Measurements from ENCODE around the gene MB. TPM values are rescaled to one million over a fixed set of nuclear protein-coding genes. Genes with fewer than 3 reads are reported as not detected.
A peak's percentile ranks its signal among the peaks of the same experiment; 100 is the strongest.

MB gene
- total and polyA plus RNA-seq, 9 of the 15 experiments (the other 6 are each of a cell fraction or from before 2014, with no cell fraction given): not detected

DNA sequence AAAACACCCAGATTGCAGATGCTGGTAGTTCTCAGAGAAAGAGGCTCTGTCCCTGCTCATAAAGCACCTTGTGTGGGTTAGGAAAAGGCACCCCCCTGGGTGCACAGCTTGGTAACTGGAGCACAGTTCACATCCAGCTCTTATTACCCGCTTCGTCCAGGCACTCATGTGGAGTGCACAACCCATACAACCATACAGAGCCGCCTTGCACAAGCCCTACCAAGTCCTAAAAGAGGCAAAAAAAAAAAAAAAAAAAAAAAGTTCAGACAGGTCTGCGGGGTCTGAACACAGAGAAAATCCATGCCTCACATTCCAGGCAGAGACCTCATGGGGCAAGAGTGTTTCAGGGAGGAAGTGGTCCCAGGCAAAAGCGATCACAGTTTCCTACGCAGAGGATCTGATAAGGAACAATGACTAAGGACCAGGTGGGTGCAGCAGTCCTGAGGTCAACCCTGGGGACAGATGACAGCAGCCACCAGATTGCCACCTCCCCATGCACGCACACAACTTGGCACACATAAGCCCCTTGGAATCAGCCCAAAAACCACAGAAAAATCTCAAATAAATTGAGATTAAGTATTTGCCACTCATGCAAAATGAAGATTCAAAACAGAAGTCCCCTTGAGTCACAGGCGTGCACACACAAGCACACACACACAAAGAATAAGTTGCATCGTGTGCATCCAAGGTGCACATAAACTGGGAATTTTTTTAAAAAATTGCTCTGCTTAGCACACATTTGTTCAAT lies 12.3 kb downstream of the MB start:
- no peak for ATAC-seq
- ChIA-PET POLR2A (no interaction called here), CTCF (ENCODE audit: low intra/inter-chr PET ratio) (interaction anchor here (0.6 kb wide), 1 partner anchor 745 kb away, joined by 4 read pairs; no protein-coding TSS in a partner anchor)
- intact Hi-C loops (cut with micrococcal nuclease): no loop called here
- Histone ChIP-seq H3K27ac (ENCODE audit: extremely low read depth, low read depth, low read length) (no peak overlapping the region), H3K9me3 (replicated peaks; ENCODE audit: control insufficient read depth, insufficient read depth, low read depth, low read length) (0 out of 2 replicates have a peak, but pooled peaks cover 1% of the 10 kb centered on the region), H3K4me3 (no peak overlapping the region), H3K4me2 (ENCODE audit: insufficient read depth, low read length) (no peak overlapping the region), H3K4me1 (replicated peaks in 1 of 2; ENCODE audit: control insufficient read depth in 2 of 2, insufficient read depth in 2 of 2, low read length in 2 of 2) (peaks cover 0 to 4% of the 10 kb centered on the region in 2 experiments; a peak in 2 of 5 replicates), H4K20me1 (replicated peaks; ENCODE audit: control insufficient read depth, insufficient read depth, low read length) (no peaks in the 10 kb centered on the region), H3K79me2 (ENCODE audit: control insufficient read depth, insufficient read depth, low read length) (no peaks in the 10 kb centered on the region), H3K27me3 (ENCODE audit: control insufficient read depth in 2 of 2, insufficient read depth in 2 of 2, low read length in 2 of 2) (peaks cover 3 to 35% of the 10 kb centered on the region in 2 experiments; a peak in 3 of 5 replicates), H2AFZ (ENCODE audit: low read depth, low read length) (no peak overlapping the region), H3K9me1 (ENCODE audit: control insufficient read depth, insufficient read depth, low read length) (no peaks in the 10 kb centered on the region), H3K9ac (ENCODE audit: insufficient read depth in 1 of 2, low read depth in 2 of 2, low read length in 2 of 2) (no peak overlapping the region), H3K36me3 (ENCODE audit: control insufficient read depth, insufficient read depth, low read length) (no peaks in the 10 kb centered on the region)
- FAIRE-seq: no peak
- BruUV-seq (replicated peaks): no TSS peak
- in situ Hi-C loops (cut with MboI): no loop called here
- WGBS (ENCODE audit: insufficient coverage, low coverage, missing lambda C conversion rate): 8% methylated on average over 8 of the region's 9 CpGs
- peak; percentile 11 to 19 (median 15) for DNase-seq (ENCODE audit: extremely low read depth in 1 of 4, low spot score in 3 of 4)
- TF ChIP-seq ESRRA (IDR thresholded peaks at IDR 0.05; ENCODE audit: borderline replicate concordance, low read depth) (peak; percentile 37; the same call in 1 of the 2 replicates), NEUROD1 (IDR thresholded peaks at IDR 0.05; ENCODE audit: borderline replicate concordance, low read depth, low read length, partially characterized antibody) (peak; percentile 33), EP300 (IDR thresholded peaks at IDR 0.05; ENCODE audit: low read length) (0 out of 2 replicates have a peak, but pooled peaks have one; percentile 27), MYC (IDR thresholded peaks at IDR 0.05; ENCODE audit: low read depth, low read length) (0 out of 2 replicates have a peak, but pooled peaks have one; percentile 26), MYC (CRISPR knock-in tag; IDR thresholded peaks at IDR 0.05; ENCODE audit: borderline replicate concordance, low read depth) (no peak), JUN (IDR thresholded peaks at IDR 0.05; ENCODE audit: borderline replicate concordance, low read depth, low read length) (peak; percentile 38; the same call in 1 of the 2 replicates), JUN (CRISPR knock-in tag; IDR thresholded peaks at IDR 0.05; ENCODE audit: borderline replicate concordance) (no peak), ATF7 (IDR thresholded peaks at IDR 0.05) (peak; percentile 39; the same call in 1 of the 2 replicates), SPI1 (IDR thresholded peaks at IDR 0.05; ENCODE audit: borderline replicate concordance, low read depth, low read length) (peak; percentile 81; the same call in 1 of the 2 replicates), CREBBP (IDR thresholded peaks at IDR 0.05; ENCODE audit: low read depth, low read length) (no peak), NFE2 (IDR thresholded peaks at IDR 0.05; ENCODE audit: low read depth) (peak; percentile 76), DPF2 (IDR thresholded peaks at IDR 0.05) (peak; percentile 40; the same call in 1 of the 2 replicates), CREM (IDR thresholded peaks at IDR 0.05; ENCODE audit: low read depth) (peak; percentile 67), TRIM24 (IDR thresholded peaks at IDR 0.05) (peak in 1 of 2 experiments; percentile 19; a peak in 1 of 4 replicates), ZNF384 (IDR thresholded peaks at IDR 0.05; ENCODE audit: low read depth, low read length) (0 out of 2 replicates have a peak, but pooled peaks have one; percentile 7), JUND (IDR thresholded peaks at IDR 0.05; ENCODE audit: borderline replicate concordance, low read depth, low read length) (peak; percentile 76), JUND (tag; IDR thresholded peaks at IDR 0.05; ENCODE audit: borderline replicate concordance, low read depth, low read length) (no peak; the same call in 2 of the 3 replicates), SMARCA4 (IDR thresholded peaks at IDR 0.05) (peak; percentile 47; the same call in 1 of the 2 replicates), RCOR1 (IDR thresholded peaks at IDR 0.05; ENCODE audit: borderline replicate concordance in 1 of 2, low read depth in 2 of 2, low read length in 2 of 2) (peak in 1 of 2 experiments; percentile 52; a peak in 1 of 4 replicates)
- TF ChIP-seq, protein P1, sequence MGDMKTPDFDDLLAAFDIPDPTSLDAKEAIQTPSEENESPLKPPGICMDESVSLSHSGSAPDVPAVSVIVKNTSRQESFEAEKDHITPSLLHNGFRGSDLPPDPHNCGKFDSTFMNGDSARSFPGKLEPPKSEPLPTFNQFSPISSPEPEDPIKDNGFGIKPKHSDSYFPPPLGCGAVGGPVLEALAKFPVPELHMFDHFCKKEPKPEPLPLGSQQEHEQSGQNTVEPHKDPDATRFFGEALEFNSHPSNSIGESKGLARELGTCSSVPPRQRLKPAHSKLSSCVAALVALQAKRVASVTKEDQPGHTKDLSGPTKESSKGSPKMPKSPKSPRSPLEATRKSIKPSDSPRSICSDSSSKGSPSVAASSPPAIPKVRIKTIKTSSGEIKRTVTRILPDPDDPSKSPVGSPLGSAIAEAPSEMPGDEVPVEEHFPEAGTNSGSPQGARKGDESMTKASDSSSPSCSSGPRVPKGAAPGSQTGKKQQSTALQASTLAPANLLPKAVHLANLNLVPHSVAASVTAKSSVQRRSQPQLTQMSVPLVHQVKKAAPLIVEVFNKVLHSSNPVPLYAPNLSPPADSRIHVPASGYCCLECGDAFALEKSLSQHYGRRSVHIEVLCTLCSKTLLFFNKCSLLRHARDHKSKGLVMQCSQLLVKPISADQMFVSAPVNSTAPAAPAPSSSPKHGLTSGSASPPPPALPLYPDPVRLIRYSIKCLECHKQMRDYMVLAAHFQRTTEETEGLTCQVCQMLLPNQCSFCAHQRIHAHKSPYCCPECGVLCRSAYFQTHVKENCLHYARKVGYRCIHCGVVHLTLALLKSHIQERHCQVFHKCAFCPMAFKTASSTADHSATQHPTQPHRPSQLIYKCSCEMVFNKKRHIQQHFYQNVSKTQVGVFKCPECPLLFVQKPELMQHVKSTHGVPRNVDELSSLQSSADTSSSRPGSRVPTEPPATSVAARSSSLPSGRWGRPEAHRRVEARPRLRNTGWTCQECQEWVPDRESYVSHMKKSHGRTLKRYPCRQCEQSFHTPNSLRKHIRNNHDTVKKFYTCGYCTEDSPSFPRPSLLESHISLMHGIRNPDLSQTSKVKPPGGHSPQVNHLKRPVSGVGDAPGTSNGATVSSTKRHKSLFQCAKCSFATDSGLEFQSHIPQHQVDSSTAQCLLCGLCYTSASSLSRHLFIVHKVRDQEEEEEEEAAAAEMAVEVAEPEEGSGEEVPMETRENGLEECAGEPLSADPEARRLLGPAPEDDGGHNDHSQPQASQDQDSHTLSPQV (IDR thresholded peaks at IDR 0.05): no peak
